ENCODE measurements around the gene PHB1. TPM values are rescaled to one million over a fixed set of nuclear protein-coding genes. Genes with fewer than 3 reads are reported as not detected.

Gene PHB1

GRCh38 chr17:49356320-49356719, 58.4 kb downstream of the PHB1 start:
- Histone ChIP-seq H4K91ac (ENCODE audit: low read depth, low read length, poor library complexity) (no peak overlapping the region), H3K18ac (ENCODE audit: low read length) (no peak overlapping the region), H3K36me3 (replicated peaks in 1 of 2; ENCODE audit: control insufficient read depth in 2 of 2, insufficient read depth in 2 of 2, low read length in 2 of 2) (no peaks in the 10 kb centered on the region), H2BK120ac (ENCODE audit: low read depth, low read length) (no peak overlapping the region), H2BK5ac (ENCODE audit: low read length) (no peak overlapping the region), H3K4me1 (ENCODE audit: control insufficient read depth in 2 of 2, insufficient read depth in 1 of 2, low read depth in 1 of 2, low read length in 2 of 2) (peaks cover 7 to 14% of the 10 kb centered on the region in 2 donors), H3K27ac (replicated peaks; ENCODE audit: low read length) (no peak overlapping the region), H3K23ac (ENCODE audit: low read depth, low read length, poor library complexity) (no peak overlapping the region), H3K9me3 (replicated peaks in 1 of 2; ENCODE audit: control insufficient read depth in 2 of 2, insufficient read depth in 1 of 2, low read depth in 1 of 2, low read length in 2 of 2) (peaks cover 2 to 5% of the 10 kb centered on the region in 2 donors), H3K27me3 (ENCODE audit: control insufficient read depth in 3 of 3, insufficient read depth in 3 of 3, low read depth in 1 of 3, low read length in 3 of 3) (no peaks in the 10 kb centered on the region), H3K4ac (ENCODE audit: low read length) (no peak overlapping the region), H4K8ac (ENCODE audit: low read depth, low read length) (no peak overlapping the region), H3K4me3 (ENCODE audit: low read length in 2 of 2) (no peak overlapping the region), H3K9ac (ENCODE audit: low read depth, low read length, poor library complexity) (no peak overlapping the region), H2BK15ac (ENCODE audit: low read length) (no peak overlapping the region), H2AFZ (ENCODE audit: low read length) (no peak overlapping the region), H3K4me2 (ENCODE audit: insufficient read depth, low read length, poor library complexity, severe bottlenecking) (no peak overlapping the region), H3K14ac (ENCODE audit: low read length) (no peak overlapping the region), H3K79me1 (ENCODE audit: low read depth, low read length) (peaks cover 3% of the 10 kb centered on the region), H2BK12ac (ENCODE audit: low read length) (no peak overlapping the region), H2AK5ac (ENCODE audit: low read depth, low read length) (no peak overlapping the region)
- WGBS, 2 donors (ENCODE audit: extremely low coverage in 2 of 2, insufficient read length in 2 of 2, insufficient replicate concordance in 1 of 2) = no CpG with 5 or more reads among the region's 5 CpGs
- no peak for DNase-seq (ENCODE audit: low spot score)

Small RNA genes lying within 50 kb of the gene (small RNA-seq; reads per million reads assigned to genes)
- gene RF00019 (ENCODE audit: insufficient read depth) = not detected

Data from neuronal stem cell (in vitro differentiated cells).